GM18499 (cell line): Measurements from ENCODE around the gene PATL2.
"Not testable (repeated sequence)": the region's sequence is repeated elsewhere in the genome, so short reads cannot be mapped to it uniquely, and the experiment has no call there.

Experiments
- ATAC-seq: cut with Tn5 transposase; IDR thresholded peaks from one replicate; pipeline ENCODE4 v1.9.1; 2021; ENCODE audit warnings: moderate number of reproducible peaks; ENCODE audit not compliant: insufficient read depth, unreplicated experiment

PATL2 gene

GRCh38 chr15:44695294-44695693, 15.8 kb downstream of the PATL2 start:
- ATAC-seq = no peak

- ATAC-seq = no peak
Measured at GRCh38 chr15:44694416-44694815, 16.7 kb downstream of the PATL2 start.

- no peak for ATAC-seq
Measured at GRCh38 chr15:44692659-44693058, 18.5 kb downstream of the PATL2 start.

GRCh38 chr15:44690245-44690644, 20.9 kb downstream of the PATL2 start:
- ATAC-seq = not testable (repeated sequence)

- ATAC-seq = not testable (repeated sequence)
Measured at GRCh38 chr15:44689318-44689717, 21.8 kb downstream of the PATL2 start.

GRCh38 chr15:44682809-44683682, 28.1 kb downstream of the PATL2 start:
- ATAC-seq = not testable (repeated sequence)

- ATAC-seq = no peak
Measured at GRCh38 chr15:44682211-44682610, 28.9 kb downstream of the PATL2 start.

- no peak for ATAC-seq
Measured at GRCh38 chr15:44676676-44677075, 34.4 kb downstream of the PATL2 start.

GRCh38 chr15:44675911-44676310, 35.2 kb downstream of the PATL2 start:
- no peak for ATAC-seq

- ATAC-seq = no peak
Measured at GRCh38 chr15:44673639-44674038, 37.5 kb downstream of the PATL2 start.

- no peak for ATAC-seq
Measured at GRCh38 chr15:44670087-44670950, 40.8 kb downstream of the PATL2 start.

- ATAC-seq = no peak
Measured at GRCh38 chr15:44668921-44669320, 42.2 kb downstream of the PATL2 start.

- no peak for ATAC-seq
Measured at GRCh38 chr15:44667039-44667360, 44.1 kb downstream of the PATL2 start.

- no peak for ATAC-seq
Measured at GRCh38 chr15:44666210-44667038, 44.7 kb downstream of the PATL2 start.

- peak; percentile 55 for ATAC-seq
Measured at GRCh38 chr15:44663410-44664308, 47.5 kb downstream of the PATL2 start, which contains the start of gene SPG11. TSS of gene SPG11 (minus strand) at chr15:44663662. CDS start at chr15:44663647, 15 bp downstream.

- ATAC-seq = peak; percentile 22
Measured at GRCh38 chr15:44662478-44663409, 48.4 kb downstream of the PATL2 start.

- ATAC-seq = no peak
Measured at GRCh38 chr15:44661576-44661975, 49.5 kb downstream of the PATL2 start.

GRCh38 chr15:44659056-44659455, 52.1 kb downstream of the PATL2 start:
- ATAC-seq = no peak
